TTC549 (cell line): ENCODE results near the gene COG5.
"Not testable (repeated sequence)": the region's sequence is repeated elsewhere in the genome, so short reads cannot be mapped to it uniquely, and the experiment has no call there.

Source experiments
- FAIRE-seq: peaks from 2 replicates; lab custom pipeline; 2012; peaks lifted over from hg19 to GRCh38; lab: Jason Lieb, UNC

The COG5 gene

GRCh38 chr7:107579885-107580715 lies 16.4 kb upstream of the COG5 start, which contains the start of gene BCAP29:
Gene BCAP29, plus strand, starts transcription at chr7:107580246. Its CDS starts 527 bp downstream, at chr7:107580773.
- FAIRE-seq: no peak

- FAIRE-seq: no peak
Measured at GRCh38 chr7:107579554-107579884, 15.8 kb upstream of the COG5 start.

- FAIRE-seq: no peak
Measured at GRCh38 chr7:107573537-107573936, 9.8 kb upstream of the COG5 start.

- no peak for FAIRE-seq
Measured at GRCh38 chr7:107570298-107570697, 6.6 kb upstream of the COG5 start.

GRCh38 chr7:107564553-107565298 lies 1.0 kb upstream of the COG5 start:
- no peak for FAIRE-seq

- no peak for FAIRE-seq
Measured at GRCh38 chr7:107563081-107563774, 492 bp downstream of the COG5 start.

GRCh38 chr7:107560898-107561516 lies 2.7 kb downstream of the COG5 start:
- no peak for FAIRE-seq

GRCh38 chr7:107559864-107560263 lies 3.9 kb downstream of the COG5 start:
- FAIRE-seq: no peak

- FAIRE-seq: no peak
Measured at GRCh38 chr7:107555893-107556292, 7.8 kb downstream of the COG5 start.

- no peak for FAIRE-seq
Measured at GRCh38 chr7:107551936-107552335, 11.8 kb downstream of the COG5 start.

- FAIRE-seq: no peak
Measured at GRCh38 chr7:107544848-107545591, 18.7 kb downstream of the COG5 start.

GRCh38 chr7:107543338-107543993 lies 20.3 kb downstream of the COG5 start:
- no peak for FAIRE-seq

GRCh38 chr7:107538001-107538400 lies 25.7 kb downstream of the COG5 start:
- FAIRE-seq: no peak

- not testable (repeated sequence) for FAIRE-seq
Measured at GRCh38 chr7:107537228-107537627, 26.5 kb downstream of the COG5 start.

GRCh38 chr7:107534139-107534538 lies 29.6 kb downstream of the COG5 start:
- no peak for FAIRE-seq

- no peak for FAIRE-seq
Measured at GRCh38 chr7:107530751-107531150, 33.0 kb downstream of the COG5 start.

- FAIRE-seq: no peak
Measured at GRCh38 chr7:107528461-107528860, 35.3 kb downstream of the COG5 start.

- FAIRE-seq: no peak
Measured at GRCh38 chr7:107527196-107527595, 36.5 kb downstream of the COG5 start.

GRCh38 chr7:107526672-107527071 lies 37.0 kb downstream of the COG5 start:
- no peak for FAIRE-seq

- no peak for FAIRE-seq
Measured at GRCh38 chr7:107506674-107507339, 56.9 kb downstream of the COG5 start.
